CD4-positive, alpha-beta T cell treated with Interleukin-4 for 4 hours (primary cell): ENCODE results near the gene TMED10.
"Not testable (repeated sequence)": the region's sequence is repeated elsewhere in the genome, so short reads cannot be mapped to it uniquely, and the experiment has no call there.

Source experiments
- DNase-seq: peaks from one replicate; pipeline ENCODE4 v3.0.0-alpha.2; 2020

Gene TMED10

GRCh38 chr14:75188520-75189268 lies 12.3 kb upstream of the TMED10 start:
- DNase-seq: peak; percentile 25

GRCh38 chr14:75188086-75188485 lies 11.7 kb upstream of the TMED10 start:
- DNase-seq: no peak

- DNase-seq: no peak
Observed at GRCh38 chr14:75186953-75187352, 10.5 kb upstream of the TMED10 start.

- DNase-seq: no peak
Observed at GRCh38 chr14:75185251-75186040, 9.0 kb upstream of the TMED10 start.

GRCh38 chr14:75184492-75184891 lies 8.1 kb upstream of the TMED10 start:
- no peak for DNase-seq

GRCh38 chr14:75184039-75184438 lies 7.6 kb upstream of the TMED10 start:
- DNase-seq: no peak

GRCh38 chr14:75183225-75183624 lies 6.8 kb upstream of the TMED10 start:
- DNase-seq: no peak

- no peak for DNase-seq
Observed at GRCh38 chr14:75182821-75183220, 6.4 kb upstream of the TMED10 start.

GRCh38 chr14:75182163-75182562 lies 5.8 kb upstream of the TMED10 start:
- DNase-seq: not testable (repeated sequence)

GRCh38 chr14:75181293-75182062 lies 5.1 kb upstream of the TMED10 start:
- DNase-seq: no peak

GRCh38 chr14:75175677-75176141 lies 703 bp downstream of the TMED10 start:
- no peak for DNase-seq

- no peak for DNase-seq
Observed at GRCh38 chr14:75174066-75174465, 2.3 kb downstream of the TMED10 start.

- no peak for DNase-seq
Observed at GRCh38 chr14:75170772-75171171, 5.6 kb downstream of the TMED10 start.

- no peak for DNase-seq
Observed at GRCh38 chr14:75168586-75169335, 7.7 kb downstream of the TMED10 start.

GRCh38 chr14:75167325-75167724 lies 9.1 kb downstream of the TMED10 start:
- no peak for DNase-seq

- DNase-seq: no peak
Observed at GRCh38 chr14:75165586-75166391, 10.6 kb downstream of the TMED10 start.

GRCh38 chr14:75164809-75165208 lies 11.6 kb downstream of the TMED10 start:
- no peak for DNase-seq

GRCh38 chr14:75163677-75164076 lies 12.7 kb downstream of the TMED10 start:
- no peak for DNase-seq

- no peak for DNase-seq
Observed at GRCh38 chr14:75162631-75163030, 13.8 kb downstream of the TMED10 start.

GRCh38 chr14:75158843-75159614 lies 17.4 kb downstream of the TMED10 start:
- no peak for DNase-seq

- peak; percentile 63 for DNase-seq
Observed at GRCh38 chr14:75156901-75157300, 19.5 kb downstream of the TMED10 start.
